ENCODE data around the gene MYO9B. TPM values are rescaled to one million over a fixed set of nuclear protein-coding genes. Genes with fewer than 3 reads are reported as not detected.

The MYO9B gene
- total RNA-seq, 1 experiment from 2014 or later: 94.3 TPM

DNA sequence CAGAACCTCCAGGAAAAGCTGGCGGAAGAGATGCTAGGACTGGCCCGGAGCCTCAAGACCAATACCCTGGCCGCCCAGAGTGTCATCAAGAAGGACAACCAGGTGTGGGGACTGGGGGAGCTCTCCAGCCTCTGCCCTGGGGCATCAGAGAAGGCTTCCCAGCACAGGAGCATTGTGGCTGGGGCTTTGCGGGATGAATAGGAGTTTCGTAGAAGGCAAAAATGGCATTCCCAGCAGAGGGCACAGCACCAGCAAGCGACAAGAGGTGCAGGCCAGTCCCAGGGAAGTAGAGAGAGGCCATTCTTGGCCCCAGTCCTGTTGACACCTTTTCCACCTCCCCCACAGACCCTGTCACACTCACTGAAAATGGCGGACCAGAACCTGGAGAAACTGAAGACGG is 143.7 kb downstream of the MYO9B start:
- Mint-ChIP-seq H3K36me3 (peaks cover 17% of the 10 kb centered on the region), H3K9me3 (no peaks in the 10 kb centered on the region), H3K4me3 (no peak overlapping the region), H3K4me1 (peaks cover 9% of the 10 kb centered on the region), H3K27me3 (ENCODE audit: low read depth) (peaks cover 2% of the 10 kb centered on the region; the same call in 1 of the 2 replicates), H3K27ac (no peak overlapping the region)
- ATAC-seq: no peak
- POLR2A ChIA-PET: interaction anchor here (0.7 kb wide), 1 partner anchor 15 kb away, joined by 5 read pairs; no protein-coding TSS in a partner anchor
- no peak for TF ChIP-seq KAT7 (CRISPR knock-in tag; IDR thresholded peaks at IDR 0.05; ENCODE audit: borderline replicate concordance)
- TF ChIP-seq TCF7 (CRISPR knock-in tag; IDR thresholded peaks at IDR 0.05; ENCODE audit: low read depth): no peak
- no peak for TF ChIP-seq FOXP1 (CRISPR knock-in tag; IDR thresholded peaks at IDR 0.05; ENCODE audit: borderline replicate concordance)
- TF ChIP-seq GABPB1 (CRISPR knock-in tag; IDR thresholded peaks at IDR 0.05): no peak
- TF ChIP-seq CREM (CRISPR knock-in tag; IDR thresholded peaks at IDR 0.05): no peak
- no peak for TF ChIP-seq ZNF671 (CRISPR knock-in tag; IDR thresholded peaks at IDR 0.05)
- CTCF ChIA-PET: no interaction called here
- DNase-seq (ENCODE audit: low spot score): no peak

DNA sequence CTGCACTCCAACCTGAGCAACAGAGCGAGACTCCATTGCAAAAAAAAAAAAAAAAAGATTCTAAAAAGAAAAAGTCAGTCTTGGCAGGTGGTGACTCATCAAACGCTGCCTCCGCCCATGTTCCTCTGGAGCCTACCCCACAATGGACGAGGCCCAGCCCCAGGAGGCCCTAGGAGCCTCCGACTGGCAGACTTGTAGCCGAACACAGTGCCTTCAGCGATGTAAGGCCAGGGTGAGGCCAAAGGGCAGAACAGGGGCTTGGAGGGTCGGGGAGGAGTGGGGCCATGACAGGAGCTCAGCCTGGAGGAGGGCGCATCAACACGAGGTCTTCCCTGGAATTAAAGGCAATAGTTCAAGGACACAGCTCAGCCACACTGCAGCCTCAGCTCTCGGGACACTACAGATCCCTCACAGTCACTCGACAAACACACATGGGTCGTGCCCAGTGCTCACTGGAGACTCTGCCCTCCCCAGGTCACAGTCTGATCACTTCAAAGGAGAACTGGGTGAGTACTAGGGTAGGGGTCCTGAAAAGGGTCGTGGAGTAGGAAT is 144.7 kb downstream of the MYO9B start:
- DNase-seq (ENCODE audit: low spot score) (no peak), ATAC-seq (no peak)
- Mint-ChIP-seq H3K4me3 (no peak overlapping the region), H3K27me3 (ENCODE audit: low read depth) (peaks cover 2% of the 10 kb centered on the region; the same call in 1 of the 2 replicates), H3K27ac (peak overlapping the region; percentile 40), H3K36me3 (peaks cover 17% of the 10 kb centered on the region), H3K4me1 (peaks cover 5% of the 10 kb centered on the region), H3K9me3 (no peaks in the 10 kb centered on the region)
- TF ChIP-seq, protein P1, sequence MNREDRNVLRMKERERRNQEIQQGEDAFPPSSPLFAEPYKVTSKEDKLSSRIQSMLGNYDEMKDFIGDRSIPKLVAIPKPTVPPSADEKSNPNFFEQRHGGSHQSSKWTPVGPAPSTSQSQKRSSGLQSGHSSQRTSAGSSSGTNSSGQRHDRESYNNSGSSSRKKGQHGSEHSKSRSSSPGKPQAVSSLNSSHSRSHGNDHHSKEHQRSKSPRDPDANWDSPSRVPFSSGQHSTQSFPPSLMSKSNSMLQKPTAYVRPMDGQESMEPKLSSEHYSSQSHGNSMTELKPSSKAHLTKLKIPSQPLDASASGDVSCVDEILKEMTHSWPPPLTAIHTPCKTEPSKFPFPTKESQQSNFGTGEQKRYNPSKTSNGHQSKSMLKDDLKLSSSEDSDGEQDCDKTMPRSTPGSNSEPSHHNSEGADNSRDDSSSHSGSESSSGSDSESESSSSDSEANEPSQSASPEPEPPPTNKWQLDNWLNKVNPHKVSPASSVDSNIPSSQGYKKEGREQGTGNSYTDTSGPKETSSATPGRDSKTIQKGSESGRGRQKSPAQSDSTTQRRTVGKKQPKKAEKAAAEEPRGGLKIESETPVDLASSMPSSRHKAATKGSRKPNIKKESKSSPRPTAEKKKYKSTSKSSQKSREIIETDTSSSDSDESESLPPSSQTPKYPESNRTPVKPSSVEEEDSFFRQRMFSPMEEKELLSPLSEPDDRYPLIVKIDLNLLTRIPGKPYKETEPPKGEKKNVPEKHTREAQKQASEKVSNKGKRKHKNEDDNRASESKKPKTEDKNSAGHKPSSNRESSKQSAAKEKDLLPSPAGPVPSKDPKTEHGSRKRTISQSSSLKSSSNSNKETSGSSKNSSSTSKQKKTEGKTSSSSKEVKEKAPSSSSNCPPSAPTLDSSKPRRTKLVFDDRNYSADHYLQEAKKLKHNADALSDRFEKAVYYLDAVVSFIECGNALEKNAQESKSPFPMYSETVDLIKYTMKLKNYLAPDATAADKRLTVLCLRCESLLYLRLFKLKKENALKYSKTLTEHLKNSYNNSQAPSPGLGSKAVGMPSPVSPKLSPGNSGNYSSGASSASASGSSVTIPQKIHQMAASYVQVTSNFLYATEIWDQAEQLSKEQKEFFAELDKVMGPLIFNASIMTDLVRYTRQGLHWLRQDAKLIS (CRISPR knock-in tag; IDR thresholded peaks at IDR 0.05; ENCODE audit: borderline replicate concordance): no peak
- TF ChIP-seq, protein P2, sequence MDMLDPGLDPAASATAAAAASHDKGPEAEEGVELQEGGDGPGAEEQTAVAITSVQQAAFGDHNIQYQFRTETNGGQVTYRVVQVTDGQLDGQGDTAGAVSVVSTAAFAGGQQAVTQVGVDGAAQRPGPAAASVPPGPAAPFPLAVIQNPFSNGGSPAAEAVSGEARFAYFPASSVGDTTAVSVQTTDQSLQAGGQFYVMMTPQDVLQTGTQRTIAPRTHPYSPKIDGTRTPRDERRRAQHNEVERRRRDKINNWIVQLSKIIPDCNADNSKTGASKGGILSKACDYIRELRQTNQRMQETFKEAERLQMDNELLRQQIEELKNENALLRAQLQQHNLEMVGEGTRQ (CRISPR knock-in tag; IDR thresholded peaks at IDR 0.05): no peak
- no peak for TF ChIP-seq ZNF121 (CRISPR knock-in tag; IDR thresholded peaks at IDR 0.05)
- ChIA-PET POLR2A (interaction anchor here (0.6 to 0.7 kb wide), 2 partner anchors 14 to 582 kb away, joined by 4 to 5 read pairs; no protein-coding TSS in a partner anchor), CTCF (no interaction called here)

DNA sequence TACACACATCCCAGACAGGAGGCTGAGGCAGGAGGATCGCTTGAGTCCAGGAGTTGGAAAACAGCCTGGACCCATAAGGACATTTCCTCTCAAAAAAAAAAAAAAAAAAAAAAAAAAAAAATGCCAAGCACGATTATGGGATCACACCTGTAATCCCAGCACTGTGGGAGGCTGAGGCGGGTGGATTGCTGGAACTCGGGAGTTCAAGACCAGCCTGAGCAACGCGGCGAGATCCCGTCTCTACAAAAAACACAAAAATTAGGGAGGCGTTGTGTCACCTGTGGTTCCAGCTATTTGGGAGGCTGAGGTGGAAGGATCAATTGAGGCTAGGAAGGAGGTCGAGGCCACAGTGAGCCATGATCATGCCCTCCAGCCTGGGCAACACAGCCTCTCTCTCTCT is 149.5 kb downstream of the MYO9B start:
- CTCF ChIA-PET: interaction anchor here (1.0 to 2.3 kb wide), 4 partner anchors 10 to 173 kb away, joined by 3 to 10 read pairs (median 3); partner anchors contain the start of gene DDA1
- TF ChIP-seq, protein P3, sequence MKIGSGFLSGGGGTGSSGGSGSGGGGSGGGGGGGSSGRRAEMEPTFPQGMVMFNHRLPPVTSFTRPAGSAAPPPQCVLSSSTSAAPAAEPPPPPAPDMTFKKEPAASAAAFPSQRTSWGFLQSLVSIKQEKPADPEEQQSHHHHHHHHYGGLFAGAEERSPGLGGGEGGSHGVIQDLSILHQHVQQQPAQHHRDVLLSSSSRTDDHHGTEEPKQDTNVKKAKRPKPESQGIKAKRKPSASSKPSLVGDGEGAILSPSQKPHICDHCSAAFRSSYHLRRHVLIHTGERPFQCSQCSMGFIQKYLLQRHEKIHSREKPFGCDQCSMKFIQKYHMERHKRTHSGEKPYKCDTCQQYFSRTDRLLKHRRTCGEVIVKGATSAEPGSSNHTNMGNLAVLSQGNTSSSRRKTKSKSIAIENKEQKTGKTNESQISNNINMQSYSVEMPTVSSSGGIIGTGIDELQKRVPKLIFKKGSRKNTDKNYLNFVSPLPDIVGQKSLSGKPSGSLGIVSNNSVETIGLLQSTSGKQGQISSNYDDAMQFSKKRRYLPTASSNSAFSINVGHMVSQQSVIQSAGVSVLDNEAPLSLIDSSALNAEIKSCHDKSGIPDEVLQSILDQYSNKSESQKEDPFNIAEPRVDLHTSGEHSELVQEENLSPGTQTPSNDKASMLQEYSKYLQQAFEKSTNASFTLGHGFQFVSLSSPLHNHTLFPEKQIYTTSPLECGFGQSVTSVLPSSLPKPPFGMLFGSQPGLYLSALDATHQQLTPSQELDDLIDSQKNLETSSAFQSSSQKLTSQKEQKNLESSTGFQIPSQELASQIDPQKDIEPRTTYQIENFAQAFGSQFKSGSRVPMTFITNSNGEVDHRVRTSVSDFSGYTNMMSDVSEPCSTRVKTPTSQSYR (CRISPR knock-in tag; IDR thresholded peaks at IDR 0.05): no peak
- Mint-ChIP-seq H3K27ac (no peak overlapping the region), H3K9me3 (no peaks in the 10 kb centered on the region), H3K36me3 (no peaks in the 10 kb centered on the region), H3K4me1 (peaks cover 15% of the 10 kb centered on the region), H3K4me3 (peak overlapping the region; percentile 49), H3K27me3 (ENCODE audit: low read depth) (peaks cover 2% of the 10 kb centered on the region; the same call in 1 of the 2 replicates)
- POLR2A ChIA-PET: interaction anchor here (1.4 to 1.9 kb wide), 2 partner anchors 10 to 40 kb away, joined by 5 to 6 read pairs; partner anchors contain the start of genes USE1 and USHBP1
- no peak for ATAC-seq
- no peak for DNase-seq (ENCODE audit: low spot score)
